ENCODE data around the gene GFI1B.
"Not testable (repeated sequence)": the region's sequence is repeated elsewhere in the genome, so short reads cannot be mapped to it uniquely, and the experiment has no call there.

GFI1B gene

GRCh38 chr9:132991351-132992300 is 13.1 kb downstream of the GFI1B start:
- DNase-seq = no peak

DNA sequence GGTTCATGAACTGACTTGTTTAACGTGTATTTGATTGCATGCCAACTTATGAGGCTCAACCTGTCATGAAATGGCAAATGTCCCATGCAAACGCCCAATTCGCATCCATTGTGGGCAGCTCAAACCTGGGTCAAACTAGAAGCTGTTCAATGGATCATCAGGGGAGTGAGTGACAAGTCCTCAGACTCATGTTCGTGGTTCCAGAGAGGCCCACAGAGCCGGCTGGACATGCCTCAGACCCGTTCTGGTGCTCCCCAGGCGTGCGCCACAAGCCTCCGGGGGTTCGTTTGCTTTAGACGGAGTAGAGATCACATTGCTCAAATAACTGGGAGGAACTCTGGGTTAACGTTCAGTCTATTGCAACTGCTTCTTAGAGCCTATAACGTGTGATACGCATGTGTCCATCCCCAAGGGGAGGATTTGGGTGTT is 15.0 kb downstream of the GFI1B start:
- no peak for DNase-seq

GRCh38 chr9:132994410-132995120 is 16.1 kb downstream of the GFI1B start:
- DNase-seq = no peak

GRCh38 chr9:132995121-132995420 is 16.6 kb downstream of the GFI1B start:
- DNase-seq = no peak

DNA sequence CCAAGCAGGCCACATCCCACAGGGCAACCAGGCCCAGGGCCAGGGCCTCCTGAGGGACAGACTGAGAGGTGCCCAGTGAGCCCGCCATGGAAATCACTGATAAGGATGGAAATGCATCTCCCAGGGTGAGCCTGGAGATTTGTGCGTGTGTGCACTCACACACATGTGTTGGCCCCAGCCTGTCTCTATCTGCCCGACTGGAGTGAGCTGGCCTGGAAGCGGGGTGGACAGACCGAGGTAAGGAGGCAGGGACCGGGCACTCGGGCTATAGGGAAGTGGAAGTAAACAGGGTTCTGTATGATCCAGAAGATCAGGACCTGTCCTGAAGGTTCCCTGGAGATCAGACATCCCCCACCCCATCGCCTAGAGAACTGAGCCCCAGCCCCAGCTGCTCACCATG is 17.4 kb downstream of the GFI1B start:
- DNase-seq = no peak

DNA sequence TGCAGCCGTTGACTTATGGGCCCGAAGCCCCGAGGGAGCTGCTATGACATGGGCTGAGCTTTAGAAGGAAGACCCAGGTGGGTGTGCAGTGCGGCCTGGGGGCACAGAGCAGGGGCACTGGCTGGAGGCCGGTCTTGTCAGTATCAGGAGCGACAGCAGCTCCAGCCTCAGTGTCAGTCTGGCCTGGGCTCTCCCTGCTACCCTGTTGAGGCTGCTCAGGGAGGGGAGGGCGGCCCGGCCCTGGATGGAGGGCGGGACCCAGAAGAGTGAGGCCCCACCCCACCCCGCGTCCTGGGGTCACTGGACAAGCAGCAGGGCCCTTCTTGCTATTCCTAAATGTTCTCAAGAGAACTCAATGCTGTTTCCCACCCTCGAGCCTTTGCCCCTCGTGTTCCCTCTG is 18.0 kb downstream of the GFI1B start:
- no peak for DNase-seq

- no peak for DNase-seq
Measured at GRCh38 chr9:132997591-132997990, 19.1 kb downstream of the GFI1B start.

DNA sequence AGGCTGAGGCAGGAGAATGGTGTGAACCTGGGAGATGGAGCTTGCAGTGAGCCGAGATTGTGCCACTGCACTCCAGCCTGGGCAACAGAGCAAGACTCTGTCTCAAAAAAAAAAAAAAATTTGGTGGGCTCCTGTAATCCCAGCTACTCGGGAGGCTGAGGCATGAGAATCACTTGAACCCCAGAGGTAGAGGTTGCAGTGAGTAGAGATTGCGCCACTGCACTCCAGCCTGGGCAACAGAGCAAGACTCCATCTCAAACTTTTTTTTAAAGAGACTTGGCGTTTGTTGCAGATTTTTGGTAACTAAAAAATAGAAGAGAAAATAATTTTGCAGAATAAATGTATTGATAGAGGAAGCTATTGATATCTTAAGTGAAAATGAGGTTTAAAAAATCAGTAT is 19.7 kb downstream of the GFI1B start:
- not testable (repeated sequence) for DNase-seq

DNA sequence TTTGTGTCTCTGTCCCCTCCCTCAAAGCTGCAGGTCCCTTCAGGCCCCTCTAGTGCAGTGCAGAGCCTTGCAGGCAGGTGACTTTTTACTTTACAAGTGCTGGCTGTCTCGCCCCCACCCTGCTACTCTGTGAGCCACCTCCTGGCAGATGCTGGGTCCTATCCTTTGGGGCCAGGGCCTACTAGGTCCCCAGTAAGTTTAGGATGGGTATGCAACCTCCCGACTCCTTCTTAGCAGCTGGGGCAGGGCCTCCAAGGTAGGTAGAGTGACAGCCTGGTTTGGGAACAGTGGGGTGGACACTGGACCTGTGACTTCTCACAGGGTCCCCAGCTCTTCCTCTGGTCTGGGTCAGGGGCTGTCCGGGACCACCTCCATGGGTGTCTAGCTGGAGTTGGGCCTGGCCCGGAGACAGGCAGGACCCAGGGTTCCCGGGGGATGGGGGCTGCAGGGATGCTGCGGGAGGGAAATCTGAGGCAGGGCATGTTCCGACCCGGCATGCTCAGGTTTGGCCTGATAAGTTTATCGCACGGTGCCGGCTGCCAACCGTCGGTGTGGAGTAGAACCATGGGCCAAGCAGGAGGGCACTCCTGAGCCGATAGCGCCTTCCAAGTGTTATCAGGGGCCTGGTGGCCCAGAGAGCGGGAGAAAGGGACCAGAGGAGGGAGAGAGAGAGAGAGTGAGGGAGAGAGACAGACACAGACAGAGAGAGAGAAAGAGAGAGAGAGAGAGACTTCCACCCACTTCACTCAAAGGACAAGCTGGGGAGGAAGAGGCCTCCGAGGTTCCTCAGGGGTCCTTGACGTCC is 20.5 kb downstream of the GFI1B start:
- DNase-seq = no peak

- no peak for DNase-seq
Measured at GRCh38 chr9:133002147-133003070, 23.9 kb downstream of the GFI1B start.

- no peak for DNase-seq
Measured at GRCh38 chr9:133003071-133003461, 24.6 kb downstream of the GFI1B start.

DNA sequence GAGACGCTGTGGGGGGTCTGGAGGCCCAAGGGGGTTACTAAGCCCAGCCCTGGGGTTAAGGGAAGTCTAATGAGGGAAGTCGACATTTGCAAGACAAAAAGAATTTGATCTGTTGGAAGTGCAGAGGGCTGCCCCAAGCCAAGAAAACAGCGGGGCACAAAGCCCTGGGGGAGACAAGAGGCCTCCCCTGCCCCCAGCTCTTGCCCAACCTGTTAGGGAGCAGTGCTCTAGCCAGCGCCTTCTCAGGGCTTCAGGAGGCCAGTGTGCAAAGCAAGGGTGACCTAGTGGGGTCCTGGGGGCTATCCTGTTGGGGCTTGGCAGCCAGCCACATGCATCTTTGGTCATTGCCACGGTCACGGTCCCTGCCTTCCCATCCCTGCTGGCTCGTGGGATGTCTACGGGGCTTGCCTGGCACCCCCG is 25.2 kb downstream of the GFI1B start:
- no peak for DNase-seq

GRCh38 chr9:133004091-133004998 is 25.9 kb downstream of the GFI1B start:
- DNase-seq = no peak

GRCh38 chr9:133004999-133005760 is 26.7 kb downstream of the GFI1B start:
- DNase-seq = no peak

- no peak for DNase-seq
Measured at GRCh38 chr9:133005957-133006356, 27.5 kb downstream of the GFI1B start.

GRCh38 chr9:133006731-133007352 is 28.3 kb downstream of the GFI1B start:
- DNase-seq = no peak

GRCh38 chr9:133008406-133008805 is 29.9 kb downstream of the GFI1B start:
- DNase-seq = no peak

DNA sequence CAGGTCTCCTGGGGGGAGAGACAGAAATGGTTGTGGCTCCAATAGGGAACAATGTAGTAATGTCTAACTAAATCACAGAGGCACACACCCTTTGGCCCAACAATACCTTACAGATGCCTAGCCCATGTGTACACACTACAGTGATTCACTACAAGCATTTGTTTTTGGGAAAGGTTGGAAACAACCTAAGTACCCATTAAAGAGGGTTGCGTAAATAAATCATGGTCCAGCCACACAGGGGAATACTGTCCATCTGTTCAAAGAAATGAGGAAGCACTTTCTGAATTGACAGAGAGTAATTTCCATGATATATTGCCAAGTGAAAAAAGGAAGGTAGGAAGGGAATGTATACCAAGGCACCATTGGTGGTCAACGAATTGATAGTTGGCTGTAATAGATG is 30.3 kb downstream of the GFI1B start:
- no peak for DNase-seq

DNA sequence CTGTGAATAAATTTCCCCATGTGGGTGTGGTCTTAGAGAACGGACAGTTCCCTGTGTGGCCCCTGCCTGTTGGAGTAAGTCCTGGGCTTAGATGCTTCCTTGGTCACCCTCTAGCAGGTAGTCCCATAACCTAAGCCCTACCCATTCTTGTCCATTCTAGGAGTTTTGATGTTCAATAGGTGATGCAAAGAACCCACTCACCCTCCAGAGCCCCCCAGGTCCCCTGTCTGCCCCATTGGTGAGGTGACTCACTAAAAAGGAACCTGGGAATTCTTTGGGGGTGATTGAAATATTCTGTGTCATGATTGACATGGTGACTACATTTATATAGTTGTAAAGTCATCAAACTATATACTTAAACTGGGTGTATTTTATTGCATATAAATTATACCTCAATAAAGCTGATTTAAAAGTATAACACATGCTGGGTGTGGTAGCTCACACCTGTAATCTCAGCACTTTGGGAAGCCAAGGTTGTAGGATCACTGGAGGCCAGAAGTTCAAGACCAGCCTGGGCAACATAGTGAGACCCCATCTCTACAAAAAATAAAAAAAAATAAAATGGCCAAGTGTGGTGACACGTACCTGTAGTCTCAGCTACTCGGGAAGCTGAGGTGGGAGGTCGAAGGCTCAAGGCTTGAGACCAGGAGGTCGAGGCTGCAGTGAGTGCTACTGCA is 31.6 kb downstream of the GFI1B start:
- no peak for DNase-seq

Measured in activated naive CD4-positive, alpha-beta T cell (primary cell).